ENCODE results near the gene LKAAEAR1. TPM values are rescaled to one million over a fixed set of nuclear protein-coding genes. Genes with fewer than 3 reads are reported as not detected.

LKAAEAR1 gene
- total and polyA plus RNA-seq, 9 of the 15 experiments (the other 6 are each of a cell fraction or from before 2014, with no cell fraction given), result not detected

DNA sequence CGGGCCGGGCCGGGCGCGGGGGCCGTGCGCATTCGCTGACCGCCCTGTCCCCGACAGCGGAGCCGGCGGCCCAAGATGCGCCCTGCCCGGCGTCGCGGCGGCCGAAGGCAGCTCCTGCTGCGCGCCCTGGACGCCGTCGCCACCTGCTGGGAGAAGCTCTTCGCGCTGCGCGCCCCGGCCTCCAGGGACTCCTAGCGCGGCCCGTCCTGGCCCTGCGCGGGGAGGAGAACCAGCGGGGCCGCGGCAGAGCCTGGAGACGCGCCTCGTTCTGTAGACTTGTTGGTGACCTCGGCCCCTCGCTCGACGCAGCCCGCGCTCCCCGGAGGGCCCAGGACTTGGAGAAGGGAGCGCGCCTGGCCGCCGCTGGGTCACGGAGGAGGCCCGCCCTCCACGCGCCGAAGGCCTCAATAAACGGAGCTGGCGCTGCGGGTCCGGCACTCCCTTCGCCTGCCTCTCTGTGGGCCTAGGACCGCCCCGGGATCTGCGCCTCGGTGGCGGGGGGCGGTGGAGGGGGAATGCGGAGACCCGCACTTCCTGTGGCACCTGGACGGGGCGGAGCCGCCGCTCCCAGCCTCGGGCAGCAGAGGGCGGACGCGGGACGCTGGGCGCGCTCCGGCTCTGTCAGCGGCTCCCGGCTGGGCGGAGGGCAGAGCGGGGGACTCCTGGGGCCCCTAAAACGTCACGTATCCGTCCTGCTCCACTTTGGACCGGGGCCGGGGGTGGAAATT is 45.5 kb downstream of the LKAAEAR1 start:
- CTCF ChIA-PET (ENCODE audit: low intra/inter-chr PET ratio), result interaction anchor here (1.0 to 2.1 kb wide), 4 partner anchors 19 to 500 kb away, joined by 3 to 16 read pairs (median 6); partner anchors contain the start of gene PRPF6
- H2AFZ ChIP-seq (ENCODE audit: low read depth, low read length), result peak overlapping the region; percentile 96
- WGBS (ENCODE audit: insufficient coverage, low coverage, missing lambda C conversion rate), result under 1% methylated on average over 44 of the region's 91 CpGs
- peak overlapping the region; percentile 51 for H3K4me3 ChIP-seq
- peak overlapping the region; percentile 83 for H3K27ac ChIP-seq (ENCODE audit: extremely low read depth, low read depth, low read length)
- FAIRE-seq, result peak; percentile 66
- H3K9me3 ChIP-seq (replicated peaks; ENCODE audit: control insufficient read depth, insufficient read depth, low read depth, low read length), result no peaks in the 10 kb centered on the region
- H3K27me3 ChIP-seq (ENCODE audit: control insufficient read depth in 2 of 2, insufficient read depth in 2 of 2, low read length in 2 of 2), result no peaks in the 10 kb centered on the region
- H4K20me1 ChIP-seq (replicated peaks; ENCODE audit: control insufficient read depth, insufficient read depth, low read length), result no peaks in the 10 kb centered on the region
- in situ Hi-C loops (cut with MboI) (no loop called here), intact Hi-C loops (cut with micrococcal nuclease) (loop anchor here (2.0 to 5.0 kb wide), 3 partner anchors 16 to 501 kb away; partner anchors contain the start of gene PTK6)
- H3K79me2 ChIP-seq (ENCODE audit: control insufficient read depth, insufficient read depth, low read length), result no peaks in the 10 kb centered on the region; the same call in 2 of the 3 replicates
- POLR2A ChIA-PET, result interaction anchor here (0.6 to 2.0 kb wide), 9 partner anchors 9 to 217 kb away, joined by 3 to 14 read pairs (median 3); partner anchors contain the start of genes PCMTD2 and TCEA2
- H3K4me1 ChIP-seq (replicated peaks in 1 of 2; ENCODE audit: control insufficient read depth in 2 of 2, insufficient read depth in 2 of 2, low read length in 2 of 2), result peaks cover 33 to 85% of the 10 kb centered on the region in 2 experiments
- peak; percentile 86 for ATAC-seq
- no TSS peak for BruUV-seq (replicated peaks)
- H3K9me1 ChIP-seq (ENCODE audit: control insufficient read depth, insufficient read depth, low read length), result peaks cover 3% of the 10 kb centered on the region
- peak overlapping the region; percentile 69 to 92; a peak in 3 of 4 replicates for H3K9ac ChIP-seq (ENCODE audit: insufficient read depth in 1 of 2, low read depth in 2 of 2, low read length in 2 of 2)
- peak; percentile 84 to 89 (median 86) for DNase-seq (ENCODE audit: extremely low read depth in 1 of 4, low spot score in 3 of 4)
- H3K36me3 ChIP-seq (ENCODE audit: control insufficient read depth, insufficient read depth, low read length), result peaks cover 16% of the 10 kb centered on the region; the same call in 2 of the 3 replicates
- H3K4me2 ChIP-seq (ENCODE audit: insufficient read depth, low read length), result peak overlapping the region; percentile 74
- peak; percentile 24; the same call in 1 of the 2 replicates for TF ChIP-seq ARID1B (IDR thresholded peaks at IDR 0.05)
- TF ChIP-seq, protein P1, sequence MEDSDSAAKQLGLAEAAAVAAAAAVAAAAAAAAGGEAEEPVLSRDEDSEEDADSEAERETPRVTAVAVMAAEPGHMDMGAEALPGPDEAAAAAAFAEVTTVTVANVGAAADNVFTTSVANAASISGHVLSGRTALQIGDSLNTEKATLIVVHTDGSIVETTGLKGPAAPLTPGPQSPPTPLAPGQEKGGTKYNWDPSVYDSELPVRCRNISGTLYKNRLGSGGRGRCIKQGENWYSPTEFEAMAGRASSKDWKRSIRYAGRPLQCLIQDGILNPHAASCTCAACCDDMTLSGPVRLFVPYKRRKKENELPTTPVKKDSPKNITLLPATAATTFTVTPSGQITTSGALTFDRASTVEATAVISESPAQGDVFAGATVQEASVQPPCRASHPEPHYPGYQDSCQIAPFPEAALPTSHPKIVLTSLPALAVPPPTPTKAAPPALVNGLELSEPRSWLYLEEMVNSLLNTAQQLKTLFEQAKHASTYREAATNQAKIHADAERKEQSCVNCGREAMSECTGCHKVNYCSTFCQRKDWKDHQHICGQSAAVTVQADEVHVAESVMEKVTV (CRISPR knock-in tag; IDR thresholded peaks at IDR 0.05), result peak; percentile 47; the same call in 1 of the 2 replicates
- TF ChIP-seq, protein P2, sequence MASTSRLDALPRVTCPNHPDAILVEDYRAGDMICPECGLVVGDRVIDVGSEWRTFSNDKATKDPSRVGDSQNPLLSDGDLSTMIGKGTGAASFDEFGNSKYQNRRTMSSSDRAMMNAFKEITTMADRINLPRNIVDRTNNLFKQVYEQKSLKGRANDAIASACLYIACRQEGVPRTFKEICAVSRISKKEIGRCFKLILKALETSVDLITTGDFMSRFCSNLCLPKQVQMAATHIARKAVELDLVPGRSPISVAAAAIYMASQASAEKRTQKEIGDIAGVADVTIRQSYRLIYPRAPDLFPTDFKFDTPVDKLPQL (IDR thresholded peaks at IDR 0.05; ENCODE audit: extremely low read depth, insufficient read length), result no peak
- no peak for TF ChIP-seq GATAD2A (IDR thresholded peaks at IDR 0.05)
- TF ChIP-seq ZNF24 (IDR thresholded peaks at IDR 0.05), result no peak
- TF ChIP-seq, protein P3, sequence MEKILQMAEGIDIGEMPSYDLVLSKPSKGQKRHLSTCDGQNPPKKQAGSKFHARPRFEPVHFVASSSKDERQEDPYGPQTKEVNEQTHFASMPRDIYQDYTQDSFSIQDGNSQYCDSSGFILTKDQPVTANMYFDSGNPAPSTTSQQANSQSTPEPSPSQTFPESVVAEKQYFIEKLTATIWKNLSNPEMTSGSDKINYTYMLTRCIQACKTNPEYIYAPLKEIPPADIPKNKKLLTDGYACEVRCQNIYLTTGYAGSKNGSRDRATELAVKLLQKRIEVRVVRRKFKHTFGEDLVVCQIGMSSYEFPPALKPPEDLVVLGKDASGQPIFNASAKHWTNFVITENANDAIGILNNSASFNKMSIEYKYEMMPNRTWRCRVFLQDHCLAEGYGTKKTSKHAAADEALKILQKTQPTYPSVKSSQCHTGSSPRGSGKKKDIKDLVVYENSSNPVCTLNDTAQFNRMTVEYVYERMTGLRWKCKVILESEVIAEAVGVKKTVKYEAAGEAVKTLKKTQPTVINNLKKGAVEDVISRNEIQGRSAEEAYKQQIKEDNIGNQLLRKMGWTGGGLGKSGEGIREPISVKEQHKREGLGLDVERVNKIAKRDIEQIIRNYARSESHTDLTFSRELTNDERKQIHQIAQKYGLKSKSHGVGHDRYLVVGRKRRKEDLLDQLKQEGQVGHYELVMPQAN (IDR thresholded peaks at IDR 0.05; ENCODE audit: borderline replicate concordance), result no peak
- 0 out of 2 replicates have a peak, but pooled peaks have one; percentile 13 for TF ChIP-seq SOX6 (IDR thresholded peaks at IDR 0.05)
- TF ChIP-seq CBFA2T3 (IDR thresholded peaks at IDR 0.05), result no peak
- TF ChIP-seq, protein P4, sequence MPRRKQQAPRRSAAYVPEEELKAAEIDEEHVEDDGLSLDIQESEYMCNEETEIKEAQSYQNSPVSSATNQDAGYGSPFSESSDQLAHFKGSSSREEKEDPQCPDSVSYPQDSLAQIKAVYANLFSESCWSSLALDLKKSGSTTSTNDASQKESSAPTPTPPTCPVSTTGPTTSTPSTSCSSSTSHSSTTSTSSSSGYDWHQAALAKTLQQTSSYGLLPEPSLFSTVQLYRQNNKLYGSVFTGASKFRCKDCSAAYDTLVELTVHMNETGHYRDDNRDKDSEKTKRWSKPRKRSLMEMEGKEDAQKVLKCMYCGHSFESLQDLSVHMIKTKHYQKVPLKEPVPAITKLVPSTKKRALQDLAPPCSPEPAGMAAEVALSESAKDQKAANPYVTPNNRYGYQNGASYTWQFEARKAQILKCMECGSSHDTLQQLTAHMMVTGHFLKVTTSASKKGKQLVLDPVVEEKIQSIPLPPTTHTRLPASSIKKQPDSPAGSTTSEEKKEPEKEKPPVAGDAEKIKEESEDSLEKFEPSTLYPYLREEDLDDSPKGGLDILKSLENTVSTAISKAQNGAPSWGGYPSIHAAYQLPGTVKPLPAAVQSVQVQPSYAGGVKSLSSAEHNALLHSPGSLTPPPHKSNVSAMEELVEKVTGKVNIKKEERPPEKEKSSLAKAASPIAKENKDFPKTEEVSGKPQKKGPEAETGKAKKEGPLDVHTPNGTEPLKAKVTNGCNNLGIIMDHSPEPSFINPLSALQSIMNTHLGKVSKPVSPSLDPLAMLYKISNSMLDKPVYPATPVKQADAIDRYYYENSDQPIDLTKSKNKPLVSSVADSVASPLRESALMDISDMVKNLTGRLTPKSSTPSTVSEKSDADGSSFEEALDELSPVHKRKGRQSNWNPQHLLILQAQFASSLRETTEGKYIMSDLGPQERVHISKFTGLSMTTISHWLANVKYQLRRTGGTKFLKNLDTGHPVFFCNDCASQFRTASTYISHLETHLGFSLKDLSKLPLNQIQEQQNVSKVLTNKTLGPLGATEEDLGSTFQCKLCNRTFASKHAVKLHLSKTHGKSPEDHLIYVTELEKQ (CRISPR knock-in tag; IDR thresholded peaks at IDR 0.05), result no peak
- no peak for TF ChIP-seq SREBF2 (CRISPR knock-in tag; IDR thresholded peaks at IDR 0.05)
- no peak for TF ChIP-seq NR2F6 (CRISPR knock-in tag; IDR thresholded peaks at IDR 0.05)
- peak; percentile 93 for TF ChIP-seq RB1 (IDR thresholded peaks at IDR 0.05; ENCODE audit: low read depth)

All from K562 (cell line).